ENCODE data around the gene EP400. TPM values are rescaled to one million over a fixed set of nuclear protein-coding genes. Genes with fewer than 3 reads are reported as not detected.

EP400 gene
- total and polyA plus RNA-seq, 2 of the 8 experiments (the other 6 are each of a cell fraction or from before 2014, with no cell fraction given) = 13.1 to 69.7 TPM

GRCh38 chr12:132130690-132131089 lies 180.9 kb downstream of the EP400 start:
- whole genome bisulfite sequencing, 2 experiments (ENCODE audit: extremely low coverage in 1 of 2, insufficient coverage in 1 of 2, insufficient read length in 1 of 2, insufficient replicate concordance in 2 of 2, low coverage in 1 of 2, low lambda C conversion rate in 2 of 2, missing lambda C conversion rate in 1 of 2) = 94% methylated on average over 14 of the region's 14 CpGs; no CpG with 5 or more reads in 1 of the 2 experiments
- Histone ChIP-seq H3K4me3 (ENCODE audit: extremely low read depth in 1 of 4, insufficient read depth in 2 of 4, low read depth in 3 of 4, low read length in 4 of 4) (no peak overlapping the region), H2BK12ac (ENCODE audit: low read depth, low read length) (no peak overlapping the region), H2AFZ (ENCODE audit: low read length) (no peak overlapping the region), H4K5ac (ENCODE audit: insufficient read length, low read depth, low read length) (no peak overlapping the region), H3K79me2 (ENCODE audit: control insufficient read depth in 1 of 2, insufficient read depth in 2 of 2, low read length in 2 of 2) (no peaks in the 10 kb centered on the region), H2BK120ac (replicated peaks; ENCODE audit: low read depth, low read length) (no peak overlapping the region), H4K8ac (ENCODE audit: extremely low read depth, insufficient read depth, low read length) (no peak overlapping the region), H3K23ac (ENCODE audit: insufficient read length) (no peak overlapping the region), H3K27me3 (replicated peaks in 1 of 4; ENCODE audit: control insufficient read depth in 3 of 4, extremely low read depth in 1 of 4, insufficient read depth in 3 of 4, low read length in 3 of 4) (no peaks in the 10 kb centered on the region; a peak in 2 of 7 replicates), H3K14ac (ENCODE audit: insufficient read length) (no peak overlapping the region), H4K91ac (replicated peaks; ENCODE audit: insufficient read length, low read length) (no peak overlapping the region), H3K36me3 (ENCODE audit: control insufficient read depth in 2 of 4, insufficient read depth in 4 of 4, low read length in 3 of 4) (peaks cover 0 to 30% (median 15%) of the 10 kb centered on the region in 4 experiments; a peak in 6 of 8 replicates), H2AK5ac (ENCODE audit: low read depth, low read length) (no peak overlapping the region), H3K9me3 (ENCODE audit: insufficient read depth in 2 of 2, low read depth in 1 of 2, low read length in 1 of 2) (peaks cover 10 to 29% of the 10 kb centered on the region in 2 experiments), H3K18ac (ENCODE audit: extremely low read depth, low read length) (no peak overlapping the region), H3K4ac (replicated peaks; ENCODE audit: insufficient read length, low read depth, low read length) (no peak overlapping the region), H3K79me1 (ENCODE audit: low read depth, low read length) (no peaks in the 10 kb centered on the region), H3K9ac (replicated peaks in 1 of 4; ENCODE audit: extremely low read depth in 1 of 4, low read depth in 3 of 4, low read length in 3 of 4) (no peak overlapping the region), H2BK5ac (ENCODE audit: low read depth, low read length) (no peak overlapping the region), H4K20me1 (replicated peaks in 1 of 2; ENCODE audit: control insufficient read depth in 1 of 2, insufficient read depth in 2 of 2, low read length in 2 of 2) (no peaks in the 10 kb centered on the region), H3K23me2 (ENCODE audit: low read depth, low read length) (no peaks in the 10 kb centered on the region), H3K4me2 (ENCODE audit: insufficient read depth in 1 of 2, low read depth in 2 of 2, low read length in 2 of 2) (no peak overlapping the region), H2BK15ac (ENCODE audit: low read length) (no peak overlapping the region), H3K27ac (ENCODE audit: low read depth, low read length) (no peak overlapping the region), H2BK20ac (ENCODE audit: low read length) (no peak overlapping the region), H3K56ac (replicated peaks; ENCODE audit: insufficient read length, low read depth, low read length) (no peak overlapping the region), H3K4me1 (replicated peaks in 1 of 4; ENCODE audit: control insufficient read depth in 3 of 4, insufficient read depth in 4 of 4, low read length in 3 of 4) (no peaks in the 10 kb centered on the region)
- DNase-seq (ENCODE audit: low read depth in 1 of 2, low spot score in 2 of 2) = no peak
- FAIRE-seq = no peak
- POLR2A ChIA-PET (ENCODE audit: partially characterized antibody) = interaction anchor here (0.6 to 1.6 kb wide), 6 partner anchors 8 to 257 kb away, joined by 3 to 5 read pairs (median 4); no protein-coding TSS in a partner anchor
- CTCF ChIA-PET (ENCODE audit: partially characterized antibody) = no interaction called here
- TF ChIP-seq RBBP5 (IDR thresholded peaks at IDR 0.05; ENCODE audit: borderline replicate concordance, low read depth, low read length) (no peak), BCL11A (IDR thresholded peaks at IDR 0.05; ENCODE audit: low read depth in 2 of 2, low read length in 2 of 2) (no peak), ZNF274 (IDR thresholded peaks at IDR 0.05; ENCODE audit: borderline replicate concordance, extremely low read depth, low read length) (no peak), CHD1 (IDR thresholded peaks at IDR 0.05; ENCODE audit: low read depth, low read length) (no peak), POU5F1 (IDR thresholded peaks at IDR 0.05; ENCODE audit: low read depth, low read length) (no peak)

Measured in H1 (cell line).